ENCODE results near the gene CD40LG.

DNA sequence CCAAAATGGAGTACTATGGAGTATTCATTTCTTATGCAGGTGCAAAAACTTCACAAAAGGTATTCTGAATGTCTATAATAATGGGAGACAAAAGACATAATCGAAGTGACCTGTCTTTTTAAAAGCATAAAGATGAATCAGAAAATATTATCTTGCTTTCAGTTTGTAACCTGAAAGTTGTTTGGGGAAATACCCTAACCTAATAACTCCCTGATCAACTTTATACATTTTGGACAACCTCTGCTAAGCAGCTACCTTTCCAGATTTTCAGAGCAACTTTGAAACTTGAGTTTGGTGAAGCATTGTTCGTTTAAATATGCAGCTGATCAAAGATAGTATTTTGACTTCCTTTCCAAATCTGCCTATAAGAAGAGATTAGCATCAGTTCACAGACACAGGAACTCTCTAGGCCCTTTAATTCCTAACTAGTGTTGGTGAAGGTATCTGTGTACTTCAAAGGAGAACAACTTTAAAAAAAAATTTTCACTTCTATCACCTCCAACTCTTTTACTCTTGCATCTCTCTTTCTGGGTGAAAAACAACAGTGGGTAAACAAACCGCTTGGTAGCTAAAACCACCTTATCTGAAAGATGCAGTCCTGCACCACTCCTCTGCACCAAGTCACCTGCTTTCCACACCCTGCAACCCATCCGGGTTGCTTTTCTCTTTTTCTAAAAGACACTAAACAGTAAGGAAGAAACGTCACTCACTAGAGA is 26.5 kb downstream of the CD40LG start:
- TF ChIP-seq, protein P1, sequence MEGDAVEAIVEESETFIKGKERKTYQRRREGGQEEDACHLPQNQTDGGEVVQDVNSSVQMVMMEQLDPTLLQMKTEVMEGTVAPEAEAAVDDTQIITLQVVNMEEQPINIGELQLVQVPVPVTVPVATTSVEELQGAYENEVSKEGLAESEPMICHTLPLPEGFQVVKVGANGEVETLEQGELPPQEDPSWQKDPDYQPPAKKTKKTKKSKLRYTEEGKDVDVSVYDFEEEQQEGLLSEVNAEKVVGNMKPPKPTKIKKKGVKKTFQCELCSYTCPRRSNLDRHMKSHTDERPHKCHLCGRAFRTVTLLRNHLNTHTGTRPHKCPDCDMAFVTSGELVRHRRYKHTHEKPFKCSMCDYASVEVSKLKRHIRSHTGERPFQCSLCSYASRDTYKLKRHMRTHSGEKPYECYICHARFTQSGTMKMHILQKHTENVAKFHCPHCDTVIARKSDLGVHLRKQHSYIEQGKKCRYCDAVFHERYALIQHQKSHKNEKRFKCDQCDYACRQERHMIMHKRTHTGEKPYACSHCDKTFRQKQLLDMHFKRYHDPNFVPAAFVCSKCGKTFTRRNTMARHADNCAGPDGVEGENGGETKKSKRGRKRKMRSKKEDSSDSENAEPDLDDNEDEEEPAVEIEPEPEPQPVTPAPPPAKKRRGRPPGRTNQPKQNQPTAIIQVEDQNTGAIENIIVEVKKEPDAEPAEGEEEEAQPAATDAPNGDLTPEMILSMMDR (conservative IDR thresholded peaks at IDR 0.05 in 1 of 2, IDR thresholded peaks at IDR 0.05 in 1 of 2; ENCODE audit: extremely low read depth in 1 of 2, insufficient read depth in 1 of 2, low read depth in 1 of 2, low read length in 2 of 2) = no peak
- no peak for TF ChIP-seq EZH2 (IDR thresholded peaks at IDR 0.05; ENCODE audit: borderline replicate concordance, low read length)
